Activated naive CD4-positive, alpha-beta T cell treated with anti-CD3 and anti-CD28 coated beads, Interleukin-2, amount 50 U/mL, for 24 hours (primary cell): ENCODE results near the gene SURF4.
"Not testable (repeated sequence)": the region's sequence is repeated elsewhere in the genome, so short reads cannot be mapped to it uniquely, and the experiment has no call there.

Experiments used
- H3K27ac Mint-ChIP-seq: one replicate; pipeline ENCODE4 v1.8.0; 2021; ENCODE audit warnings: mild to moderate bottlenecking, mixed read lengths
- H3K27me3 Mint-ChIP-seq: one replicate; pipeline ENCODE4 v1.8.0; 2021; ENCODE audit warnings: mixed read lengths
- H3K36me3 Mint-ChIP-seq: one replicate; pipeline ENCODE4 v1.8.0; 2021; ENCODE audit warnings: mixed read lengths
- H3K4me1 Mint-ChIP-seq: one replicate; pipeline ENCODE4 v1.8.0; 2021; ENCODE audit warnings: mixed read lengths
- H3K4me3 Mint-ChIP-seq: one replicate; pipeline ENCODE4 v1.8.0; 2021; ENCODE audit warnings: mild to moderate bottlenecking, mixed read lengths
- H3K9me3 Mint-ChIP-seq: one replicate; pipeline ENCODE4 v1.8.0; 2021; ENCODE audit warnings: mixed read lengths

The SURF4 gene

GRCh38 chr9:133386338-133386737 lies 10.5 kb upstream of the SURF4 start:
- no peak overlapping the region for H3K4me3 Mint-ChIP-seq
- H3K27me3 Mint-ChIP-seq = peaks cover 2% of the 10 kb centered on the region
- H3K36me3 Mint-ChIP-seq = no peaks in the 10 kb centered on the region
- no peaks in the 10 kb centered on the region for H3K4me1 Mint-ChIP-seq
- no peaks in the 10 kb centered on the region for H3K9me3 Mint-ChIP-seq
- H3K27ac Mint-ChIP-seq = no peak overlapping the region

DNA sequence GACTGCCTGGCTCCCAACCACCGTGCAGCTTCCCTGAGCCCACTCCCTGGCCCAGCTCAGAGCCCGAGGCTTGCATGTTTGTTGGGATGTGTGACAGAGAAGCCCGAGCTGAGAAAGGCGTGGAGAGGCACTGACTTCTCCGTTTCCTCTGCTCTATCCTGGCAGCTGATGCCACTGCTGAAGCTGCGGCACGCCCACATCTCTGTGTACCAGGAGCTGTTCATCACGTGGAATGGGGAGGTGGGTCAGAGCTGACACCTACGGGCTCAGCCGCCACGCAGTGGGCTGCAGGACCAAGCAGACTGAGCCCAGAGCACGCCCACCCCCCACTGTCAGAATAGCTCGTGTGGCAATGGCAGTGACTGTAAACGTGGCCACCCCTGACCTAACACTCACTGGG lies 9.6 kb upstream of the SURF4 start:
- Mint-ChIP-seq H3K36me3 (no peaks in the 10 kb centered on the region), H3K4me1 (no peaks in the 10 kb centered on the region), H3K27me3 (peaks cover 2% of the 10 kb centered on the region), H3K4me3 (no peak overlapping the region), H3K9me3 (no peaks in the 10 kb centered on the region), H3K27ac (no peak overlapping the region)

GRCh38 chr9:133384736-133385321 lies 9.0 kb upstream of the SURF4 start:
- Mint-ChIP-seq H3K27ac (no peak overlapping the region), H3K27me3 (peaks cover under 1% of the 10 kb centered on the region), H3K4me3 (no peak overlapping the region), H3K36me3 (no peaks in the 10 kb centered on the region), H3K9me3 (no peaks in the 10 kb centered on the region), H3K4me1 (no peaks in the 10 kb centered on the region)

GRCh38 chr9:133383438-133383837 lies 7.6 kb upstream of the SURF4 start:
- Mint-ChIP-seq H3K27ac (no peak overlapping the region), H3K4me3 (no peak overlapping the region), H3K4me1 (no peaks in the 10 kb centered on the region), H3K9me3 (no peaks in the 10 kb centered on the region), H3K27me3 (no peaks in the 10 kb centered on the region), H3K36me3 (no peaks in the 10 kb centered on the region)

GRCh38 chr9:133382507-133383141 lies 6.8 kb upstream of the SURF4 start:
- no peaks in the 10 kb centered on the region for H3K4me1 Mint-ChIP-seq
- no peak overlapping the region for H3K27ac Mint-ChIP-seq
- no peaks in the 10 kb centered on the region for H3K9me3 Mint-ChIP-seq
- no peaks in the 10 kb centered on the region for H3K27me3 Mint-ChIP-seq
- no peaks in the 10 kb centered on the region for H3K36me3 Mint-ChIP-seq
- H3K4me3 Mint-ChIP-seq = no peak overlapping the region

DNA sequence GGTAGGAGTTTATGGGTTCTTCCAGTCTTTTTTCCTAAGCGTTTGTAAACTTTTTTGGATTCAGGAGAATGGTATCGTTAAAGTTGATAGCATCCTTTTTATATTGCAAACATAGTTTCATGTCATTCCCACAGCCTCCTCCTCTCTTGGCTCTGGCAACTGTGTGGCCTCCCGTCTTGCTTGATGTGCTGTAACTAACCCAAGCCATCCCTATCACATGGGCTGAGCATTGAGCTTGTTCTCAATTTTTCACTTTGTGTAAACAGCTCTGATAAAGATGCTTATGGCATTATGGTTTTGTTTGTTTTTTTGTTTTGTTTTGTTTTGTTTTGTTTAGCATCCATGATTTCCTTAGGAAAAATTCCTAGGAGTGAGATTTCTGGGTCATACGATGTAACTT lies 4.9 kb upstream of the SURF4 start:
- Mint-ChIP-seq H3K4me3 (no peak overlapping the region), H3K9me3 (no peaks in the 10 kb centered on the region), H3K27me3 (no peaks in the 10 kb centered on the region), H3K27ac (no peak overlapping the region), H3K36me3 (no peaks in the 10 kb centered on the region), H3K4me1 (no peaks in the 10 kb centered on the region)

DNA sequence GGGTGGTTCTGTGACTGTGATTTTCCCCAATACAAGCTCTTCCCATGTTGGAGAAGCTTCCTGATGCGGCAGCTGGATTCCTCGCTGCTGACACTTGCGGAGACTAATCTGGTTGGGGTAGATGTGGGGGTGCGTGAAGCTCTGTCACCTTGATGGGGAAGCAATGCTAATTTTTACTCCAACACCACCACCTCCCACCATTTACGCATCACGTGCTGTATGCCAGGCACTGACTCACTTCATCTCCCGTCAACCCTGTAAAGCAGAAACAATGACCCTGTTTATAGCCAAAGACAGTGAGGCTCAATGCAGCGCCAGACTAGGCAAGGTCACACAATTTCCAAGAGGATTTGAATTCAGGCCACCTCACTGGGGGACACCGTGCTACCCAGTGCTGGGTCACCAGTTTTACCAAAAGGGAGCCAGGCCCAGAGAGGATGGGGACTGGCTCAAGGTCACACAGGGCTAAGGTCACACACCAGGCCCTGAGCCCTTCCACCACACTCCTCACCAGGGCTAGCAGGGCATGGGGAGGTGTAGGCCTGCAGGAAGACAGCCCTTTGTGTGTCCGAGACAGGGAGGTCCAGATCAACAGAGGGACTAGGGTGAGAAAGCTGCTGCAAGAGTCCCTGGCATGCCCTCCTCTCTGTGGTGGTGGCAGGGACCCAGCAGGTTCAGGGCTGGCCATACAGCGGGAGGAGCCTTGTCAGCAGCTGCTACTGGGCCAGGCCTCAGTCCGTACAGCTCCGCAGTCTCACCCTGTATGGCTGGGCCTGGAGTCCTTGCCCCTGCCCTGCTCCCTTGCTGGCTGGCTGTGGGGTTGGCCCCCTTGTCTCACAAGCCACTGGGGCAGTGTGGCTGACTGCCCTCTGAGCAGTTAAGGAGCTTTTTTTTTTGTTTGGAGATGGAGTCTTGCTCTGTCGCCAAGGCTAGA lies 3.6 kb upstream of the SURF4 start:
- Mint-ChIP-seq H3K9me3 (no peaks in the 10 kb centered on the region), H3K4me1 (peaks cover 7% of the 10 kb centered on the region), H3K27me3 (no peaks in the 10 kb centered on the region), H3K36me3 (peaks cover 3% of the 10 kb centered on the region), H3K4me3 (no peak overlapping the region), H3K27ac (no peak overlapping the region)

DNA sequence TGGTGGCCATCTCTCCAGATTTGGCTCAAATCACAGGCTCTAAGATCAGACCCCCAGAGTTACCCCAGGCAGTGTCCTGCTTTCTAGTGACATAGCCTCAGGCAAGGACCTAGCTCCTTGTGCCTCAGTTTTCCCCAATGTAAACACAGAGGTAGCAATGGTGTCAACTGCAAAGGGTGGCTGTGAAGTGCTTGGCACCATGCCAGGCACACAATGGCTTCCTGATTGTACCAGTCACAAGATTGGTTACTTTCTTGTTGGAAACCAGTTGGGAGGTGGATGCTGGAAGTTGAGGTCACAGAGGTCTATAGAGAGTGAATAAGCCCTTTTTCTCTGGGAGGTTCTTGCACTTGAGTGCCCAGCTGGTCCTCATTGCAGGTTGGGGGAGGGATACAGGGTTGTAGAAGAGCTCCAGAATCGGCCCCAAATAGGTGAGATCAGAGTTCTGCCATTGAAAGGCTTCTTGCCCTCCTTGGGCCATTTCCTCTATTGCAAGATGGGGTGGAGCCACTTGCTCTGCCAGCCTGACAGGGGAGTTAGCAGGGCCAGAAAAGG lies 2.6 kb upstream of the SURF4 start:
- H3K4me1 Mint-ChIP-seq = peaks cover 7% of the 10 kb centered on the region
- H3K36me3 Mint-ChIP-seq = peaks cover 3% of the 10 kb centered on the region
- H3K4me3 Mint-ChIP-seq = no peak overlapping the region
- no peaks in the 10 kb centered on the region for H3K9me3 Mint-ChIP-seq
- no peaks in the 10 kb centered on the region for H3K27me3 Mint-ChIP-seq
- no peak overlapping the region for H3K27ac Mint-ChIP-seq

DNA sequence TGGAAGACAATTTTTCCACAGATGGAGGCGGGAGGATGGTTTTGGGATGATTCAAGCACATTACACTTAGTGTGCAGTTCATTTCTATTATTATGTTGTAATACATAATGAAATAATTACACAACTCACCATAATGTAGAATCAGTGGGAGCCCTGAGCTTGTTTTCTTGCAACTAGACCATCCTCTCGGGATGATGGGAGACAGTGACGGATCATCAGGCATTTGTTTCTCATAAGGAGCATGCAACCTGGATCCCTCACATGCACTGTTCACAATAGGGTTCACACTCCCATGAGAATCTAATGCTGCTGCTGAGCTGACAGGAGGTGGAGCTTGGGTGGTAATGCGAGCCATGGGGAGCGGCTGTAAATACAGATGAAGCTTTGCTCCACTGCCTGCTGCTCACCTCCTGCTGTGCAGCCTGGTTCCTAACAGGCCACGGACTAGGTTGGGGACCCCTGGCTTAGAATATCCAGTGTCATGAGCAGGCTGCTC lies 1.9 kb upstream of the SURF4 start:
- Mint-ChIP-seq H3K27me3 (no peaks in the 10 kb centered on the region), H3K4me1 (peaks cover 9% of the 10 kb centered on the region), H3K27ac (no peak overlapping the region)

DNA sequence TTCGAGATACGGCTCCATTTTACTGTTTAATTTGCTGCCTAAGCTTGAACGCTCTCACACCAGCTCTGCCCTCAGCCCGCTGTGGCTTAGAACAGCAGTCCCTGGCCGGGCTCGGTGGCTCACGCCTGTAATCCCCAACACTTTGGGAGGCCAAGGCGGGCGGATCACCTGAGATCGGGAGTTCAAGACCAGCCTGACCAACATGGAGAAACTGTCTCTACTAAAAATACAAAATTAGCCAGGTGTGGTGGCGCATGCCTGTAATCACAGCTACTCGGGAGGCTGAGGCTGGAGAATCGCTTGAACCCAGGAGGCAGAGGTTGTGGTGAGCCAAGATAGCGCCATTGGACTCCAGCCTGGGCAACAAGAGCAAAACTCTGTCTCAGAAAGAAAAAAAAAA lies 1.4 kb upstream of the SURF4 start:
- H3K36me3 Mint-ChIP-seq, H3K27me3 Mint-ChIP-seq, H3K27ac Mint-ChIP-seq, H3K9me3 Mint-ChIP-seq: not testable (repeated sequence)
- Mint-ChIP-seq H3K4me1 (peaks cover 14% of the 10 kb centered on the region), H3K4me3 (peak overlapping the region; percentile 49)

More for the DNA sequence above, 1.9 kb upstream of the SURF4 start:
- Mint-ChIP-seq H3K9me3 (no peaks in the 10 kb centered on the region), H3K4me3 (no peak overlapping the region), H3K36me3 (peaks cover 3% of the 10 kb centered on the region)

- Mint-ChIP-seq H3K4me1 (peaks cover 35% of the 10 kb centered on the region), H3K36me3 (peaks cover 6% of the 10 kb centered on the region)
Measured at GRCh38 chr9:133375116-133375723, 640 bp downstream of the SURF4 start.

DNA sequence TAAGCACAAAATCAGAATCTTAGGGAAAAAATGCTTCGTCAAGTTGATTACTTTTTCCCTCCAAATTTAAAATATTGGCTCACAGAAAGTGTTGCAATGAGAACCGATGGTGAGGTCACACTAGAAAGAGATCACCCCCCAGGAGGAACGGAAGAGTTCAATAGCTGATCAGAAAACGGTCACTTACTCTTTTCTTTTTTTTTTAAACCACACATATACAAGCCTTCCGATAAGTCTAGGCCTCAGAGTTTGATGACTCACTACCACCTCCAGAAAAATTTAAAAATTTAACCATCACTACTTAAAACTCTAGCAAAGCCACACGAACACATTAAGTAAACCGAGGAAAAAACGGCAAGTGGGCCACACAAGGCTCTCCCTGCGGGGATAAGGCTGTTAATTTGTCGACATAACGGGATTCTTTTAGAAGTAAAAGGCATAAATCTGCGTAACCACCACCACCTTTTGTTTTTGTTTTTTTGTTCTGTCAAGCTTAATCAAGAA lies 1.2 kb downstream of the SURF4 start:
- Mint-ChIP-seq H3K4me1 (peaks cover 40% of the 10 kb centered on the region), H3K4me3 (peak overlapping the region; percentile 96), H3K27me3 (no peaks in the 10 kb centered on the region), H3K27ac (peak overlapping the region; percentile 98), H3K9me3 (no peaks in the 10 kb centered on the region), H3K36me3 (peaks cover 9% of the 10 kb centered on the region)

More at GRCh38 chr9:133375116-133375723, 640 bp downstream of the SURF4 start:
- Mint-ChIP-seq H3K27me3 (no peaks in the 10 kb centered on the region), H3K27ac (peak overlapping the region; percentile 98), H3K9me3 (no peaks in the 10 kb centered on the region), H3K4me3 (peak overlapping the region; percentile 96)

- H3K36me3 Mint-ChIP-seq = peaks cover 11% of the 10 kb centered on the region
- H3K27ac Mint-ChIP-seq = peak overlapping the region; percentile 83
- no peaks in the 10 kb centered on the region for H3K27me3 Mint-ChIP-seq
- no peaks in the 10 kb centered on the region for H3K9me3 Mint-ChIP-seq
- peak overlapping the region; percentile 88 for H3K4me3 Mint-ChIP-seq
- peaks cover 58% of the 10 kb centered on the region for H3K4me1 Mint-ChIP-seq
Measured at GRCh38 chr9:133372144-133372543, 3.7 kb downstream of the SURF4 start.

DNA sequence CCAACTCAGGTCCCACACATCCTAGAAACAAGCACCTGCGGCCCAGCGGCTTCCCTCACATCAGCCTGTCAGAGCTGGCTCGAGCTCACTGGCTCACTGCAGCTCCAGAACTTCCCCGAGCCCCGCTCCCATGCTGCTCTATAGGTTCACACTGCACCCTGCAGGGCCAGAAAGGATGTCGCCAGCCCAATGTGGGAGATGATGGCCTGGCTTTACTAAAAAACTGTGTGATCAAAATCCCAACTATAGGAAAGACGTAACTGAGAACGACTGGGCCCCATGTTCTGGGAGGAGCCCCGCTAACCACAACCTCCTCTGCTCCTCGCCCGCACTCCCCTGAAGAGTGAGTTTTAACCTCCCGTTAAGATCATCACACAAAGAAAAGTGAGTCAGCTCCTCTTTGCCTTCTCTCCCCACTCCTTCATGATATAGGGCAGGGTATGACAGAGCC lies 4.6 kb downstream of the SURF4 start:
- Mint-ChIP-seq H3K4me1 (peaks cover 58% of the 10 kb centered on the region), H3K4me3 (peak overlapping the region; percentile 88)

GRCh38 chr9:133370685-133371084 lies 5.2 kb downstream of the SURF4 start:
- Mint-ChIP-seq H3K27ac (peak overlapping the region; percentile 59), H3K27me3 (no peaks in the 10 kb centered on the region), H3K4me3 (peak overlapping the region; percentile 88), H3K36me3 (peaks cover 15% of the 10 kb centered on the region), H3K4me1 (peaks cover 64% of the 10 kb centered on the region), H3K9me3 (no peaks in the 10 kb centered on the region)

More for the DNA sequence above, 4.6 kb downstream of the SURF4 start:
- Mint-ChIP-seq H3K9me3 (no peaks in the 10 kb centered on the region), H3K36me3 (peaks cover 11% of the 10 kb centered on the region), H3K27ac (peak overlapping the region; percentile 59), H3K27me3 (no peaks in the 10 kb centered on the region)
